ENCODE measurements around the gene SAC3D1. TPM values are rescaled to one million over a fixed set of nuclear protein-coding genes. Genes with fewer than 3 reads are reported as not detected.
A peak's percentile ranks its signal among the peaks of the same experiment; 100 is the strongest.

Gene SAC3D1
- total RNA-seq, 1 donor from 2014 or later = 19.3 TPM

- TF ChIP-seq CTCF (IDR thresholded peaks at IDR 0.05; ENCODE audit: unreplicated experiment) = no peak
- peaks cover 3% of the 10 kb centered on the region for H3K27me3 Mint-ChIP-seq
- H3K27ac Mint-ChIP-seq = no peak overlapping the region
- H3K4me3 Mint-ChIP-seq (ENCODE audit: low read depth) = no peak overlapping the region
- peaks cover 5% of the 10 kb centered on the region for H3K4me1 Mint-ChIP-seq (ENCODE audit: low read depth)
- no peaks in the 10 kb centered on the region for H3K36me3 Mint-ChIP-seq (ENCODE audit: insufficient read depth)
- no peak for DNase-seq (ENCODE audit: low spot score, unreplicated experiment)
- no peaks in the 10 kb centered on the region for H3K9me3 Mint-ChIP-seq (ENCODE audit: low read depth)
Measured at GRCh38 chr11:65008873-65009272, 32.1 kb upstream of the SAC3D1 start.

- peak; percentile 79 for DNase-seq (ENCODE audit: low spot score, unreplicated experiment)
- peak overlapping the region; percentile 82 for H3K4me3 Mint-ChIP-seq (ENCODE audit: low read depth)
- H3K36me3 Mint-ChIP-seq (ENCODE audit: insufficient read depth) = peaks cover 7% of the 10 kb centered on the region
- H3K27me3 Mint-ChIP-seq = no peaks in the 10 kb centered on the region
- TF ChIP-seq CTCF (IDR thresholded peaks at IDR 0.05; ENCODE audit: unreplicated experiment) = peak; percentile 68
- no peaks in the 10 kb centered on the region for H3K9me3 Mint-ChIP-seq (ENCODE audit: low read depth)
- H3K27ac Mint-ChIP-seq = peak overlapping the region; percentile 99
- H3K4me1 Mint-ChIP-seq (ENCODE audit: low read depth) = peaks cover 5% of the 10 kb centered on the region
Measured at GRCh38 chr11:65013130-65013887, 27.7 kb upstream of the SAC3D1 start.

- H3K36me3 Mint-ChIP-seq (ENCODE audit: insufficient read depth) = peaks cover 7% of the 10 kb centered on the region
- no peaks in the 10 kb centered on the region for H3K9me3 Mint-ChIP-seq (ENCODE audit: low read depth)
- H3K4me1 Mint-ChIP-seq (ENCODE audit: low read depth) = peaks cover 5% of the 10 kb centered on the region
- no peaks in the 10 kb centered on the region for H3K27me3 Mint-ChIP-seq
- peak; percentile 87 for DNase-seq (ENCODE audit: low spot score, unreplicated experiment)
- H3K27ac Mint-ChIP-seq = peak within 1 kb of the TSS; percentile 99
- peak; percentile 82 for TF ChIP-seq CTCF (IDR thresholded peaks at IDR 0.05; ENCODE audit: unreplicated experiment)
- peak within 1 kb of the TSS; percentile 82 for H3K4me3 Mint-ChIP-seq (ENCODE audit: low read depth)
Measured at GRCh38 chr11:65013888-65014725, 26.9 kb upstream of the SAC3D1 start, which contains the start of gene ARL2. TSS of gene ARL2 (plus strand) at chr11:65014160. CDS start at chr11:65014208, 48 bp downstream.

- peak overlapping the region; percentile 82 for H3K4me3 Mint-ChIP-seq (ENCODE audit: low read depth)
- peak overlapping the region; percentile 92 for H3K27ac Mint-ChIP-seq
- TF ChIP-seq CTCF (IDR thresholded peaks at IDR 0.05; ENCODE audit: unreplicated experiment) = no peak
- H3K9me3 Mint-ChIP-seq (ENCODE audit: low read depth) = no peaks in the 10 kb centered on the region
- H3K36me3 Mint-ChIP-seq (ENCODE audit: insufficient read depth) = peaks cover 8% of the 10 kb centered on the region
- peaks cover 5% of the 10 kb centered on the region for H3K4me1 Mint-ChIP-seq (ENCODE audit: low read depth)
- H3K27me3 Mint-ChIP-seq = no peaks in the 10 kb centered on the region
- no peak for DNase-seq (ENCODE audit: low spot score, unreplicated experiment)
Measured at GRCh38 chr11:65014726-65015227, 26.2 kb upstream of the SAC3D1 start.

- DNase-seq (ENCODE audit: low spot score, unreplicated experiment) = no peak
- no peak for TF ChIP-seq CTCF (IDR thresholded peaks at IDR 0.05; ENCODE audit: unreplicated experiment)
- H3K4me3 Mint-ChIP-seq (ENCODE audit: low read depth) = no peak overlapping the region
Measured at GRCh38 chr11:65016705-65017104, 24.3 kb upstream of the SAC3D1 start.

More at GRCh38 chr11:65016705-65017104, 24.3 kb upstream of the SAC3D1 start:
- Mint-ChIP-seq H3K36me3 (ENCODE audit: insufficient read depth) (peaks cover 8% of the 10 kb centered on the region), H3K9me3 (ENCODE audit: low read depth) (no peaks in the 10 kb centered on the region), H3K27me3 (no peaks in the 10 kb centered on the region), H3K4me1 (ENCODE audit: low read depth) (peaks cover 5% of the 10 kb centered on the region), H3K27ac (peak overlapping the region; percentile 54)

Data from progenitor cell of endocrine pancreas (in vitro differentiated cells).